Stimulated activated CD4-positive, alpha-beta T cell treated with anti-CD3 and anti-CD28 coated beads, Interleukin-1b, Interleukin-23, amount 100 ng/mL, for 1 hour (primary cell): ENCODE measurements around the gene ZSCAN10.
"Not testable (repeated sequence)": the region's sequence is repeated elsewhere in the genome, so short reads cannot be mapped to it uniquely, and the experiment has no call there.

Experiments used
- DNase-seq, 2 donors: peaks; one replicate each; pipeline ENCODE4 v3.0.0-alpha.2; 2020; ENCODE audit warnings: low read depth in 2 of 2

ZSCAN10 gene

GRCh38 chr16:3063625-3064386 is 35.3 kb downstream of the ZSCAN10 start:
- DNase-seq, result no peak

- no peak for DNase-seq
Observed at GRCh38 chr16:3062553-3062952, 36.5 kb downstream of the ZSCAN10 start.

- no peak for DNase-seq
Observed at GRCh38 chr16:3060339-3061127, 38.6 kb downstream of the ZSCAN10 start.

GRCh38 chr16:3059723-3060242 is 39.3 kb downstream of the ZSCAN10 start:
- no peak for DNase-seq

GRCh38 chr16:3059041-3059722 is 39.9 kb downstream of the ZSCAN10 start:
- DNase-seq, result peak; percentile 74 to 77

GRCh38 chr16:3058139-3059030 is 40.7 kb downstream of the ZSCAN10 start:
- DNase-seq, result no peak

- no peak for DNase-seq
Observed at GRCh38 chr16:3057181-3058138, 41.6 kb downstream of the ZSCAN10 start.

- DNase-seq, result no peak
Observed at GRCh38 chr16:3056336-3057180, 42.5 kb downstream of the ZSCAN10 start.

- DNase-seq, result not testable (repeated sequence)
Observed at GRCh38 chr16:3055734-3056115, 43.4 kb downstream of the ZSCAN10 start.

- no peak for DNase-seq
Observed at GRCh38 chr16:3054965-3055733, 43.9 kb downstream of the ZSCAN10 start.

GRCh38 chr16:3053330-3053710 is 45.8 kb downstream of the ZSCAN10 start:
- not testable (repeated sequence) for DNase-seq

- not testable (repeated sequence) for DNase-seq
Observed at GRCh38 chr16:3052571-3053329, 46.3 kb downstream of the ZSCAN10 start.

GRCh38 chr16:3051494-3051893 is 47.6 kb downstream of the ZSCAN10 start:
- no peak for DNase-seq

- DNase-seq, result no peak
Observed at GRCh38 chr16:3051009-3051408, 48.1 kb downstream of the ZSCAN10 start.

GRCh38 chr16:3050487-3050886 is 48.6 kb downstream of the ZSCAN10 start:
- DNase-seq, result no peak

- DNase-seq, result no peak
Observed at GRCh38 chr16:3049921-3050481, 49.1 kb downstream of the ZSCAN10 start.

- no peak for DNase-seq
Observed at GRCh38 chr16:3047387-3047720, 51.7 kb downstream of the ZSCAN10 start.
